Measurements from ENCODE around the gene GRIN1. TPM values are rescaled to one million over a fixed set of nuclear protein-coding genes. Genes with fewer than 3 reads are reported as not detected.
A peak's percentile ranks its signal among the peaks of the same experiment; 100 is the strongest.

Gene GRIN1
- total and polyA plus RNA-seq, 4 donors, result not detected

GRCh38 chr9:137143459-137143858 lies 4.5 kb downstream of the GRIN1 start:
- H3K27ac ChIP-seq (ENCODE audit: low read depth in 1 of 2, low read length in 2 of 2), result no peak overlapping the region
- no peaks in the 10 kb centered on the region for H3K4me1 ChIP-seq (ENCODE audit: control insufficient read depth in 1 of 2, insufficient read depth in 2 of 2, low read length in 2 of 2)
- no peak overlapping the region for H3K4me3 ChIP-seq (ENCODE audit: low read length in 2 of 2)
- H3K36me3 ChIP-seq (ENCODE audit: control insufficient read depth in 1 of 2, insufficient read depth in 2 of 2, low read length in 1 of 2), result no peaks in the 10 kb centered on the region
- ATAC-seq (ENCODE audit: low FRiP score), result no peak
- intact Hi-C loops (cut with DNase I), result no loop called here
- H3K27me3 ChIP-seq (ENCODE audit: control insufficient read depth in 1 of 2, insufficient read depth in 2 of 2, low read length in 1 of 2), result no peaks in the 10 kb centered on the region
- no peak for DNase-seq
- 50 to 64% methylated on average over 4 of the region's 4 CpGs for WGBS, 2 donors
- H3K9me3 ChIP-seq (ENCODE audit: control insufficient read depth, low read length), result peaks cover 1% of the 10 kb centered on the region

GRCh38 chr9:137145731-137146526 lies 7.0 kb downstream of the GRIN1 start:
- Histone ChIP-seq H3K27ac (ENCODE audit: low read depth in 1 of 2, low read length in 2 of 2) (no peak overlapping the region), H3K9me3 (ENCODE audit: control insufficient read depth, low read length) (peaks cover 1% of the 10 kb centered on the region), H3K36me3 (ENCODE audit: control insufficient read depth in 1 of 2, insufficient read depth in 2 of 2, low read length in 1 of 2) (no peaks in the 10 kb centered on the region), H3K27me3 (ENCODE audit: control insufficient read depth in 1 of 2, insufficient read depth in 2 of 2, low read length in 1 of 2) (no peaks in the 10 kb centered on the region), H3K4me3 (ENCODE audit: low read length in 2 of 2) (no peak overlapping the region), H3K4me1 (ENCODE audit: control insufficient read depth in 1 of 2, insufficient read depth in 2 of 2, low read length in 2 of 2) (no peaks in the 10 kb centered on the region)
- DNase-seq, result peak in 1 of 2 donors; percentile 39
- ATAC-seq (ENCODE audit: low FRiP score), result no peak
- intact Hi-C loops (cut with DNase I), result no loop called here
- 51 to 54% methylated on average over 48 to 49 of the region's 49 CpGs for WGBS, 2 donors

DNA sequence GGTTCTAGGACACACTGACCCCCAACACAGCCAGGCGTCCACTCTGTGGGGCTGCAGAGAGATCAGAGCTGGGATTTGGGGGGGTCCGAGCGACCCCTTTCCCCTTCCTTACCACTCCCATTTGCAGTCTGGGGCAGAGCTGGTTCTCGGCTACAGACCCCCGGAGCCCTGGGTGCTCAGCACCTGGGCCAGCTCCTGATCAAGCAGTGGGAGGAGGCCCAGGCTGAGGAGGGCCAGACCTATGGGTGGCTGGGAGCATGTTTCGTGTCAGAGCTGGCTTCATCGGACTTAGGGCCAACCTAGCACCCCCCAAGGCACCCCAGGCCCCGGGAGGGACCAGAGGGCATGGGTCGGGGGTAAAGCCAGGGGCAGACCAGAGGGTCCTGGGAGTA lies 7.6 kb downstream of the GRIN1 start:
- ATAC-seq (ENCODE audit: low FRiP score) (no peak), DNase-seq (no peak)
- WGBS, 2 donors, result 48 to 57% methylated on average over 8 to 9 of the region's 9 CpGs
- Histone ChIP-seq H3K27ac (ENCODE audit: low read depth in 1 of 2, low read length in 2 of 2) (no peak overlapping the region), H3K27me3 (ENCODE audit: control insufficient read depth in 1 of 2, insufficient read depth in 2 of 2, low read length in 1 of 2) (no peaks in the 10 kb centered on the region), H3K4me1 (ENCODE audit: control insufficient read depth in 1 of 2, insufficient read depth in 2 of 2, low read length in 2 of 2) (no peaks in the 10 kb centered on the region), H3K36me3 (ENCODE audit: control insufficient read depth in 1 of 2, insufficient read depth in 2 of 2, low read length in 1 of 2) (no peaks in the 10 kb centered on the region), H3K4me3 (ENCODE audit: low read length in 2 of 2) (no peak overlapping the region), H3K9me3 (ENCODE audit: control insufficient read depth, low read length) (peaks cover 1% of the 10 kb centered on the region)
- intact Hi-C loops (cut with DNase I), result no loop called here

DNA sequence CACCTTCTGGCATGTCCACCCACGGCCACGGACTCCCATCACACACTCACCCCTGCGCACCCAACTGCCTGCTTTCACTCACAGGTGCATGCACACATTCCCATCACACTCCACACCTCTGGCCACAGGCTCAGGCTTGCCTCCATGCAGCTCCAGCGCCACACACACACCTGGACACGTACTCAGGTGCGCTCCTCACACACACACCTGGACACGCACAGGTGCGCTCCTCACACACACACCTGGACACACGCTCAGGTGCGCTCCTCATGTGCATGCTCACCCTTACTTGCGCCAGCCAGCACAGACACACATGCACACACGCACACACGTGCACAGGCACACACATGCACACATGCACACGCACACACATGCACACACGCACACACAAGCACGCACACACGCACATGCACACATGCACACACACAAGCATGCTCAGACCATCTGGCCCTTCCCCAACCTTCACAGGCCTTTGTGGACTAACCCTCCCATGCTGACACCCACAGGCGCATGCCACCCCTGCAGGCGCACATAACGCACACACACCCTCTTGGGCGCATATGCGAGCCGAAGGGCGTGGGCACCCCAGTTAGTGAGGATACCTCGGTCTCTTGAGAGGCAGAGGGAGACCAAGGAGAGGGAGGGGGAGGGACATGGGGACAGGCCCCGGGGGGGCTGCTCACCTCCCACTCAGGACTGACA lies 8.3 kb downstream of the GRIN1 start:
- no peaks in the 10 kb centered on the region for H3K36me3 ChIP-seq (ENCODE audit: control insufficient read depth in 1 of 2, insufficient read depth in 2 of 2, low read length in 1 of 2)
- DNase-seq, result no peak
- no peaks in the 10 kb centered on the region for H3K27me3 ChIP-seq (ENCODE audit: control insufficient read depth in 1 of 2, insufficient read depth in 2 of 2, low read length in 1 of 2)
- ATAC-seq (ENCODE audit: low FRiP score), result no peak
- intact Hi-C loops (cut with DNase I), result no loop called here
- H3K4me1 ChIP-seq (ENCODE audit: control insufficient read depth in 1 of 2, insufficient read depth in 2 of 2, low read length in 2 of 2), result no peaks in the 10 kb centered on the region
- no peak overlapping the region for H3K4me3 ChIP-seq (ENCODE audit: low read length in 2 of 2)
- peaks cover 1% of the 10 kb centered on the region for H3K9me3 ChIP-seq (ENCODE audit: control insufficient read depth, low read length)
- no peak overlapping the region for H3K27ac ChIP-seq (ENCODE audit: low read depth in 1 of 2, low read length in 2 of 2)
- WGBS, 2 donors, result 85 to 87% methylated on average over 25 to 26 of the region's 26 CpGs

DNA sequence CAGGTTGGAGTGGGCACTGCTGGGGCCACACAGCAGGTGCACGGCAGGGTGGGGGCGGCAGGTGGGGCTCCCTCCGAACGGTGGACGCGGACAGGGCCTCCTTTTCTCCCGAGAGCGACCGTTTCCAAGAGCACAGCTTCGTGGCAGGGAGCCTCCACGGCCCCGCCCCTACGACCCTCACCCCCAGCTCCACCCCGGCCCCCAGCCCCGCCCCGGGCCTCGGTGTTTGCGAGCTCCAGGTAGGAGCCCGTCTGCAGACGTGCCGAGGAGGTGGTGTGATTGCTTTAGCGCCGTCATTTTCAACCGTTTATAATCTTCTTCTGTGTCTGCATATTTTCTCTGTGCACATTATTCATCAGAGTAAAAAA lies 8.8 kb downstream of the GRIN1 start:
- Histone ChIP-seq H3K36me3 (ENCODE audit: control insufficient read depth in 1 of 2, insufficient read depth in 2 of 2, low read length in 1 of 2) (no peaks in the 10 kb centered on the region), H3K27ac (ENCODE audit: low read depth in 1 of 2, low read length in 2 of 2) (no peak overlapping the region), H3K9me3 (ENCODE audit: control insufficient read depth, low read length) (peaks cover 1% of the 10 kb centered on the region), H3K4me3 (ENCODE audit: low read length in 2 of 2) (no peak overlapping the region), H3K4me1 (ENCODE audit: control insufficient read depth in 1 of 2, insufficient read depth in 2 of 2, low read length in 2 of 2) (no peaks in the 10 kb centered on the region), H3K27me3 (ENCODE audit: control insufficient read depth in 1 of 2, insufficient read depth in 2 of 2, low read length in 1 of 2) (no peaks in the 10 kb centered on the region)
- WGBS, 2 donors, result 16 to 29% methylated on average over 13 to 24 of the region's 24 CpGs
- intact Hi-C loops (cut with DNase I), result no loop called here
- no peak for ATAC-seq (ENCODE audit: low FRiP score)
- no peak for DNase-seq

DNA sequence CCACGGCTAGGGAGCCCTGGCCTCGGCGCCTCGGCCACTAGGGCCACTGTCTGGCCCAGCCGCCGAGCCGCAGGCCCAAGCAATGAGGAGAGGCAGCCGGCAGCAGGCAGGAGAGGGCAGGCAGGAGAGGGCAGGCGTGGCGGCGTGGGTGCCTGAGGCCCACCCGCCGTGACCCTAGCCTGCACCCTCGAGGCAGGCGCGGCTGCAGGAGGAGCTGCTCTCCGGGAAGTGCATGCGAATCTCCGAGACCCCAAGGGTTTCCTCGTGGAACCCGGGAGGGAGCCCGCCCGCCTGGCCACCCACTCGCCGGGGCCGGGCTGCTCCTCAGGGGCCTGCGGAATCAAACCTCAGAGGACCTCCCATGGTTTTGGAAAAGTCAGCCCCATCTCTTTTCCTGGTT lies 9.3 kb downstream of the GRIN1 start:
- ATAC-seq (ENCODE audit: low FRiP score) (no peak), DNase-seq (no peak)
- intact Hi-C loops (cut with DNase I), result no loop called here
- 67 to 75% methylated on average over 27 of the region's 27 CpGs for WGBS, 2 donors
- no peak overlapping the region for H3K4me3 ChIP-seq (ENCODE audit: low read length in 2 of 2)
- H3K36me3 ChIP-seq (ENCODE audit: control insufficient read depth in 1 of 2, insufficient read depth in 2 of 2, low read length in 1 of 2), result no peaks in the 10 kb centered on the region
- no peak overlapping the region for H3K27ac ChIP-seq (ENCODE audit: low read depth in 1 of 2, low read length in 2 of 2)
- no peaks in the 10 kb centered on the region for H3K27me3 ChIP-seq (ENCODE audit: control insufficient read depth in 1 of 2, insufficient read depth in 2 of 2, low read length in 1 of 2)
- H3K9me3 ChIP-seq (ENCODE audit: control insufficient read depth, low read length), result peaks cover 1% of the 10 kb centered on the region
- H3K4me1 ChIP-seq (ENCODE audit: control insufficient read depth in 1 of 2, insufficient read depth in 2 of 2, low read length in 2 of 2), result no peaks in the 10 kb centered on the region

- Histone ChIP-seq H3K9me3 (ENCODE audit: control insufficient read depth, low read length) (peaks cover 1% of the 10 kb centered on the region), H3K27ac (ENCODE audit: low read depth in 1 of 2, low read length in 2 of 2) (no peak overlapping the region), H3K36me3 (ENCODE audit: control insufficient read depth in 1 of 2, insufficient read depth in 2 of 2, low read length in 1 of 2) (no peaks in the 10 kb centered on the region), H3K4me3 (ENCODE audit: low read length in 2 of 2) (no peak overlapping the region), H3K4me1 (ENCODE audit: control insufficient read depth in 1 of 2, insufficient read depth in 2 of 2, low read length in 2 of 2) (no peaks in the 10 kb centered on the region), H3K27me3 (ENCODE audit: control insufficient read depth in 1 of 2, insufficient read depth in 2 of 2, low read length in 1 of 2) (no peaks in the 10 kb centered on the region)
- DNase-seq, result no peak
- WGBS, 2 donors, result 81 to 83% methylated on average over 19 of the region's 19 CpGs
- no peak for ATAC-seq (ENCODE audit: low FRiP score)
- intact Hi-C loops (cut with DNase I), result no loop called here
Measured at GRCh38 chr9:137148661-137149060, 9.7 kb downstream of the GRIN1 start.

- WGBS, 2 donors, result 82 to 84% methylated on average over 5 of the region's 5 CpGs
- no peaks in the 10 kb centered on the region for H3K36me3 ChIP-seq (ENCODE audit: control insufficient read depth in 1 of 2, insufficient read depth in 2 of 2, low read length in 1 of 2)
- DNase-seq (no peak), ATAC-seq (ENCODE audit: low FRiP score) (no peak)
- no peak overlapping the region for H3K27ac ChIP-seq (ENCODE audit: low read depth in 1 of 2, low read length in 2 of 2)
- no peaks in the 10 kb centered on the region for H3K4me1 ChIP-seq (ENCODE audit: control insufficient read depth in 1 of 2, insufficient read depth in 2 of 2, low read length in 2 of 2)
- H3K9me3 ChIP-seq (ENCODE audit: control insufficient read depth, low read length), result peaks cover 1% of the 10 kb centered on the region
- H3K27me3 ChIP-seq (ENCODE audit: control insufficient read depth in 1 of 2, insufficient read depth in 2 of 2, low read length in 1 of 2), result no peaks in the 10 kb centered on the region
- intact Hi-C loops (cut with DNase I), result no loop called here
- no peak overlapping the region for H3K4me3 ChIP-seq (ENCODE audit: low read length in 2 of 2)
Measured at GRCh38 chr9:137149363-137149762, 10.4 kb downstream of the GRIN1 start.
